Activated T-helper 1 cell treated with Interleukin-2 at 50 U/mL for 16 hours (primary cell): ENCODE measurements around the gene BLTP3B.

Source experiments
- DNase-seq: peaks from one replicate; pipeline ENCODE4 v3.0.0-alpha.2; 2020; ENCODE audit warnings: low read depth

Gene BLTP3B

GRCh38 chr12:100110276-100110675 lies 32.4 kb downstream of the BLTP3B start:
- DNase-seq: no peak

DNA sequence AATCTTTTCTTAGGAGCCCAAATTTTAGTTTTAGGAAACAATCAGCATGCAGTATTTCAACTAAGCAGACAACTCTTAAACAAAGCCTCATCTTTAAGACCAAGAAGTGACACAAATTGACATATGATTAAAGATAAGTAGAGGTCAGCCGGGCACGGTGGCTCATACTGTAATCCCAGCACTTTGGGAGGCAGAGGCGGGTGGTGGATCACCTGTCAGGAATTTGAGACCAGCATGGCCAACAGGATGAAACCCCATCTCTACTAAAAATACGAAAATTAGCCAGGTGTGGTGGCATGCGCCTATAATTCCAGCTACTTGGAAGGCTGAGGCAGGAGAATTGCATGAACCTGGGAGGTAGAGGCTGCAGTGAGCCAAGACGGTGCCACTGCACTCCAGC lies 35.8 kb downstream of the BLTP3B start:
- no peak for DNase-seq

GRCh38 chr12:100105661-100106060 lies 37.0 kb downstream of the BLTP3B start:
- DNase-seq: no peak

GRCh38 chr12:100101000-100101399 lies 41.7 kb downstream of the BLTP3B start:
- no peak for DNase-seq
